Panc1 (cell line): ENCODE data around the gene HTR3C. TPM values are rescaled to one million over a fixed set of nuclear protein-coding genes. Genes with fewer than 3 reads are reported as not detected.

Experiments
- ATAC-seq: fragments of 200-7000 bp; cut with Tn5 transposase; 2 replicates; pipeline ENCODE4 v1.9.1; 2020; ENCODE audit warnings: mild to moderate bottlenecking, moderate library complexity
- BruUV-seq: library from RNA; stranded (reverse); fragments of 400-500 nt; replicated peaks from 2 replicates; lab custom pipeline; 2021; lab: Mats Ljungman, UMichigan
- CTCF ChIA-PET: fragments of 300-600 bp; sonication (Branson Sonifier 250); formaldehyde crosslinking; loops from one replicate; lab custom pipeline; 2022; ENCODE audit warnings: antibody characterized with exemption; lab: Charles Lee
- POLR2A ChIA-PET: fragments of 300-600 bp; sonication (Branson Sonifier 250); formaldehyde crosslinking; loops from one replicate; lab custom pipeline; 2022; ENCODE audit warnings: antibody characterized with exemption; lab: Charles Lee
- DNase-seq: peaks from one replicate; pipeline ENCODE4 v3.0.0-alpha.2; 2010; ENCODE audit warnings: low read depth, low spot score
- H3K27ac ChIP-seq: 2 replicates; pipeline ENCODE4 v1.5.1; 2011; ENCODE audit warnings: mild to moderate bottlenecking, low read length, inconsistent platforms
- H3K27me3 ChIP-seq: fragments of 200-500 bp; sonication (Bioruptor generic); 2 replicates; pipeline ENCODE4 v1.6.0; 2014; ENCODE audit warnings: low read length, inconsistent platforms; ENCODE audit not compliant: control insufficient read depth, insufficient read depth
- H3K36me3 ChIP-seq: fragments of 200-500 bp; sonication (Bioruptor generic); 2 replicates; pipeline ENCODE4 v1.5.1; 2014; ENCODE audit warnings: inconsistent platforms, mild to moderate bottlenecking, low read length, moderate library complexity; ENCODE audit not compliant: control insufficient read depth, insufficient read depth
- H3K4me1 ChIP-seq: 2 replicates; pipeline ENCODE4 v1.5.1; 2011; ENCODE audit warnings: inconsistent platforms, mild to moderate bottlenecking, low read length, moderate library complexity; ENCODE audit not compliant: control insufficient read depth, insufficient read depth
- H3K4me3 ChIP-seq, 2 experiments: 2 replicates each; pipeline ENCODE4 v1.5.1; 2011 to 2012; ENCODE audit warnings: low read depth in 2 of 2, low read length in 2 of 2, mild to moderate bottlenecking in 2 of 2, inconsistent platforms in 1 of 2, moderate library complexity in 1 of 2
- H3K9me3 ChIP-seq: fragments of 200-500 bp; sonication (Bioruptor generic); 2 replicates; pipeline ENCODE4 v1.5.1; 2014; ENCODE audit warnings: low read depth, mild to moderate bottlenecking, inconsistent platforms, low read length, moderate library complexity; ENCODE audit not compliant: control insufficient read depth, insufficient read depth
- POLR2AphosphoS5 ChIP-seq: IDR thresholded peaks from 2 replicates; pipeline ENCODE4 v1.6.1; 2012; ENCODE audit warnings: mild to moderate bottlenecking, low read depth, low read length, moderate library complexity
- REST ChIP-seq, 2 experiments: IDR thresholded peaks; 2 replicates each; pipeline ENCODE4 v1.6.1; 2011 to 2012; ENCODE audit warnings: low read depth in 2 of 2, control low read depth in 1 of 2, low read length in 1 of 2, mild to moderate bottlenecking in 1 of 2, moderate library complexity in 1 of 2; ENCODE audit not compliant: insufficient read depth in 1 of 2
- SIN3A ChIP-seq: IDR thresholded peaks from 2 replicates; pipeline ENCODE4 v1.6.1; 2012; ENCODE audit warnings: low read depth, mild to moderate bottlenecking, low read length, moderate library complexity, borderline replicate concordance; ENCODE audit not compliant: insufficient read depth
- TCF7L2 ChIP-seq: IDR thresholded peaks from 2 replicates; pipeline ENCODE4 v1.6.1; 2011; ENCODE audit warnings: mild to moderate bottlenecking, low read depth, low read length, inconsistent platforms
- in situ Hi-C: cut with HindIII; loops from 2 replicates; pipeline ENCODE4 v1.10.0; 2016; ENCODE audit warnings: low sequenced_read_pairs, low pct_unique_long_range_greater_than_20kb
- intact Hi-C: fragments of 100-400 bp; cut with micrococcal nuclease; formaldehyde crosslinking; loops from one replicate; pipeline ENCODE4 v1.10.0; 2022; ENCODE audit not compliant: unreplicated experiment
- total RNA-seq: library from RNA; stranded (reverse); gene quantifications from one replicate; pipeline ENCODE4 v1.2.1, GENCODE V29; 2021; ENCODE audit not compliant: unreplicated experiment
- TF ChIP-seq, protein P1 (sequence below): fragments of 450-650 bp; IDR thresholded peaks from 2 replicates; pipeline ENCODE4 v1.5.1; 2017; ENCODE audit warnings: mild to moderate bottlenecking

Gene HTR3C
- total RNA-seq, 1 experiment from 2014 or later: not detected

DNA sequence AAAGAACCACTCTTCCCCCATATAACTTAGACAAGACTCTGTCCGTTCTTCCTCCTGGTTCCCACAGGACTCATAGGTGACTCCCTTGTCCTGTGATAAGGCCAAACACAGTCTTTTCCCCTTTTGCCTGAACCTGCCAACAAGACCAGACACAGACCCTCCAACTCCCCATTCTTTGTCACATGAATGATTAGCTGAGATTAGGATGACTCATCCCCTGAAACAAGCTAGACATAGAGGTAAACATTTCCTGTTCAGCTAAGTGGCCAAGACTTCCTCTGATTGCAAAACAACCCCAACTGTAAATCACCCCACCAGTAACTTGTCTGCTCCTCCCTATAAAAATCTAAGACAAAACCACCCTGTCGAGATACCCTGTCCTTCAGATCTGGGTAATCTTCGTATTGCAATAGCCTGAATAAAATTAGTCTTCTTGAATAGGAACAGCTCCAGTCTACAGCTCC is 32.6 kb downstream of the HTR3C start:
- Histone ChIP-seq H3K36me3 (no peaks in the 10 kb centered on the region), H3K27me3 (no peaks in the 10 kb centered on the region), H3K27ac (no peak overlapping the region), H3K9me3 (no peaks in the 10 kb centered on the region), H3K4me3 (no peak overlapping the region), H3K4me1 (no peaks in the 10 kb centered on the region)
- in situ Hi-C loops (no loop called here), intact Hi-C loops (no loop called here)
- BruUV-seq: no TSS peak
- CTCF ChIA-PET: no interaction called here
- TF ChIP-seq, protein P1, sequence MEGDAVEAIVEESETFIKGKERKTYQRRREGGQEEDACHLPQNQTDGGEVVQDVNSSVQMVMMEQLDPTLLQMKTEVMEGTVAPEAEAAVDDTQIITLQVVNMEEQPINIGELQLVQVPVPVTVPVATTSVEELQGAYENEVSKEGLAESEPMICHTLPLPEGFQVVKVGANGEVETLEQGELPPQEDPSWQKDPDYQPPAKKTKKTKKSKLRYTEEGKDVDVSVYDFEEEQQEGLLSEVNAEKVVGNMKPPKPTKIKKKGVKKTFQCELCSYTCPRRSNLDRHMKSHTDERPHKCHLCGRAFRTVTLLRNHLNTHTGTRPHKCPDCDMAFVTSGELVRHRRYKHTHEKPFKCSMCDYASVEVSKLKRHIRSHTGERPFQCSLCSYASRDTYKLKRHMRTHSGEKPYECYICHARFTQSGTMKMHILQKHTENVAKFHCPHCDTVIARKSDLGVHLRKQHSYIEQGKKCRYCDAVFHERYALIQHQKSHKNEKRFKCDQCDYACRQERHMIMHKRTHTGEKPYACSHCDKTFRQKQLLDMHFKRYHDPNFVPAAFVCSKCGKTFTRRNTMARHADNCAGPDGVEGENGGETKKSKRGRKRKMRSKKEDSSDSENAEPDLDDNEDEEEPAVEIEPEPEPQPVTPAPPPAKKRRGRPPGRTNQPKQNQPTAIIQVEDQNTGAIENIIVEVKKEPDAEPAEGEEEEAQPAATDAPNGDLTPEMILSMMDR: no peak
- no peak for TF ChIP-seq TCF7L2
- TF ChIP-seq REST (IDR thresholded peaks at IDR 0.05; ENCODE audit: insufficient read depth in 1 of 2, low read depth in 2 of 2, low read length in 1 of 2): no peak
- no peak for TF ChIP-seq POLR2AphosphoS5
- no peak for TF ChIP-seq SIN3A
- no peak for DNase-seq
- POLR2A ChIA-PET: no interaction called here
- ATAC-seq: no peak

DNA sequence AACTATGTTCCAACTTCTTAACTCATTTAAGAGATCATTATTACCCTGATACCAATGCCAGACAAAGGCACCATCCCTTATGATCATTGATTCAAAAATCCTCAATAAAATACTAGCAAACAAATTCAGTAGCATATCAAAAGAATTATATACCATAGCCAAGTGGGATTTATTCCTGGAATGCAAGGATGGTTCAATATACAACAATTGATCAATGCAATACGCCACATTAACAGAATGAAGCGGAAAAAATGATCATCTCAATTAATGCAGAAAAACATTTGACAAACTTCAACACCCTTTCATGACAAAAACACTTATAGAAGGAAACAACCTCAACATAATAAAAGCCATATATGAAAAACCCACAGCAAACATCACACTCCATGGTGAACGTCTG is 39.4 kb downstream of the HTR3C start:
- H3K36me3 ChIP-seq: no peaks in the 10 kb centered on the region
- ChIA-PET CTCF (no interaction called here), POLR2A (no interaction called here)
- H3K4me3 ChIP-seq: no peak overlapping the region
- H3K27me3 ChIP-seq: no peaks in the 10 kb centered on the region; the same call in 1 of the 2 replicates
- no TSS peak for BruUV-seq
- H3K9me3 ChIP-seq: peaks cover 5% of the 10 kb centered on the region; the same call in 1 of the 2 replicates
- no peak overlapping the region for H3K27ac ChIP-seq
- H3K4me1 ChIP-seq: no peaks in the 10 kb centered on the region
- no peak for ATAC-seq
- intact Hi-C loops: no loop called here
- TF ChIP-seq SIN3A: no peak
- TF ChIP-seq, protein P1: no peak
- TF ChIP-seq POLR2AphosphoS5: no peak
- TF ChIP-seq REST (IDR thresholded peaks at IDR 0.05; ENCODE audit: insufficient read depth in 1 of 2, low read depth in 2 of 2, low read length in 1 of 2): no peak
- no peak for TF ChIP-seq TCF7L2
- DNase-seq: no peak
- in situ Hi-C loops: no loop called here
